GM19372 (cell line): ENCODE results near the gene AFG1L.
"Not testable (repeated sequence)": the region's sequence is repeated elsewhere in the genome, so short reads cannot be mapped to it uniquely, and the experiment has no call there.

Source experiments
- ATAC-seq: cut with Tn5 transposase; IDR thresholded peaks from one replicate; pipeline ENCODE4 v1.9.1; 2021; ENCODE audit warnings: mild to moderate bottlenecking, low read depth, moderate library complexity; ENCODE audit not compliant: unreplicated experiment

AFG1L gene

DNA sequence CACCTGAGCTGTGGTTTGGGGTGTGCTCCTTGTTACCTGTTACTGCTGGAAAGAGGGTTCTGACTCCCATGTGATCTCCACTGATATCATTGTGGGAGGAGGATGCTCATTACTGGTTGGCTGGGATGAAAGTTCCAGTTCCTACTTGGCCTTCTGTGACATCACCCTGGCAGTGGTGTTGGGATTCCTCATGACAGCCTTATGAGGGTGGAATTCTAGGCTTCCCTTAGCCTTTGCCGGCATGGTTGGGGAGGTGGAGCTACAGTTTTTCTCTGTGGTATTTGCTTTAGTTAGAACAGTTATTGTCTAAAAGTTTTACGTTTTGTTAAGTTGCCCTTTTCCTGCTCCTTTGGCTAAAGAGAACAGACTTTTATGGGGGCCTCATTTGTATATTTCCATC, 112.1 kb downstream of the AFG1L start:
- no peak for ATAC-seq

- ATAC-seq, result no peak
Observed at GRCh38 chr6:108407904-108408827, 113.3 kb downstream of the AFG1L start.

DNA sequence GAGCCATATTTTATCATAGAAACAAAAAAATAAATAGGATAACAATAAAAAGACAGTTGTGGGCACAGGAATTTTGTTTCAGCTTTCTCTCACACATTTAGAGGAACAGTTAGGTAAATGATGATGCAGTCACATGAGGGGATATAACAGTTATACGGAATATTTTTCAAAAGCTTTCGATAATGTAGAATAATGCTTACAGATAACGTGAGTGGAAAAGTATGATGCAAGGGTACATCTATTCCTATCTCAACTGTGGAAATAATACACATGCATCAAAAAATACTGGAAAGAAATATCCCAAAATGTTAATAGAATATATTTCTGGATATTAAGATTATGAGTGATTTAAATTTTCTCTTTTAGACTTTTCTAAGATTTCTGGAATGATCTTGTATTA, 114.0 kb downstream of the AFG1L start:
- no peak for ATAC-seq

- not testable (repeated sequence) for ATAC-seq
Observed at GRCh38 chr6:108416047-108416833, 121.4 kb downstream of the AFG1L start.

GRCh38 chr6:108417027-108417426, 122.2 kb downstream of the AFG1L start:
- ATAC-seq, result no peak

DNA sequence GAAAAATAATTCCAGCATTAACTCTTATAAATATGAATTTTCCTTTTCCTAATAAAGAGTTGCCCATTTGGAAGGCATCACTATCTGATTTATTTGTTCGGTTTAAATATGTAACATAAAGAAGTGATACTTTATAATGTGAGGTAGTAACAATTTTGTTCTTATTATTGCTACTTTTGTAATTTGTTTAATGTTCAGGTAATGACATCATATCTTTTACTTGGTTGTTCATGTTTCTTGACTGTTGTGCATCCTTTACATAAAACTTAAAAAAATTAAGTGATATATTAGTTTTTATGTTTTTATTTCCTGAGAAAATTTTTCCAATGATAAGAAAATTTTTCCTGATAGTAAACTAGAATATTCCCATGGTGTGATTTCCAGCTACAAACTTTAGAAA, 124.6 kb downstream of the AFG1L start:
- no peak for ATAC-seq

- ATAC-seq, result no peak
Observed at GRCh38 chr6:108419934-108420609, 125.2 kb downstream of the AFG1L start.

- no peak for ATAC-seq
Observed at GRCh38 chr6:108421366-108421765, 126.5 kb downstream of the AFG1L start.

DNA sequence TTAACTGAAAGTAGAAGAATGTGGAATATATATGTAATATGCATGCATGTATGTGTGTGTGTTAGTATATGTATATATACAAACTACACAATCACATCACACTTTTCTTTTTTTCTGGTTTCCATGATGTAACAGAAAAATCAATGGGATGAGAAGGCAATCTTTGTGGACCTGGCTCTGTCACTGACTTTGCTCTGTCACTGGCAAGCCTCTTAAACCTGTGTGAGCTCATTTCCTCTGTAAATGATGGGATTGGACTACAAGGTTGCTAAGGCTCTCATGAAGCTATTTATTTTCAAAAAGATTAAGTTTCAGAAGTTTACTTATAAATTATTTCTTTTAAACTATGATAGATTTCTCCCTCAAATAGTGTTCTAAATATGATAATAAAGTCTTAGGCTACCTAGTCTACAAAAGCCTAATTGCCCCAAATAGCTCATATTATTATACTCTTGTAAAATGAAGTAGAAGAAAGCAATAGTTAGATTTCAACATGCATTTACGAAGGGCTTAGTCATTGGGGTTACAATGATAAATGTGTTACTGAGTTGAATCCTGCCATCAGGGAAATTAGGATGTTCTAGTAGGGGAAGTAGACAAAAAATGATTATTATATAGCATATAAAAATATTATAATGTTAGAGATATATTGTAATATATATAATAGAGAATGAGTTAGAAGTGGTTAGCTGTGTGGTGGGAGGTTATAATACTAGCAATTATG, 129.3 kb downstream of the AFG1L start:
- ATAC-seq, result no peak

- ATAC-seq, result no peak
Observed at GRCh38 chr6:108425428-108425827, 130.6 kb downstream of the AFG1L start.

GRCh38 chr6:108432143-108432542, 137.3 kb downstream of the AFG1L start:
- no peak for ATAC-seq

- no peak for ATAC-seq
Observed at GRCh38 chr6:108432792-108433191, 137.9 kb downstream of the AFG1L start.

DNA sequence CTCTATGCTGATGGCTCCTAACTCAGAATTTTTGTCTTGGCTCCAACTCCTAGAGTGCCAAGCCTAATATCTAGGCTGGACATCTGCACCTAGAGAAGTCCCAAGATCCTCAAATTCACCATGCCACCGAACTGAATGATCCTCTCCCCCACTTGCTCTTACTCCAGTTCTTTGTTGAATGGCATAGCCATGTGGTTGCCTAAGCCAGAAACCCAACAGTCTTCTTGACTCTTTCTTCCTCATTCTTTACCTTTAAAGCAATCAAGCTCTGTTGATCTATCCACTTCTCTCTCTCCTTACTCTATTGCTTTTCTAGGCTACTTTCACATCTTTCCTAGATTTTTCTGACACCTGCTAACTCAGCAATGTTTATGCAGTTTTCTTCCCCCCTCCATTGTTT, 139.4 kb downstream of the AFG1L start:
- no peak for ATAC-seq

DNA sequence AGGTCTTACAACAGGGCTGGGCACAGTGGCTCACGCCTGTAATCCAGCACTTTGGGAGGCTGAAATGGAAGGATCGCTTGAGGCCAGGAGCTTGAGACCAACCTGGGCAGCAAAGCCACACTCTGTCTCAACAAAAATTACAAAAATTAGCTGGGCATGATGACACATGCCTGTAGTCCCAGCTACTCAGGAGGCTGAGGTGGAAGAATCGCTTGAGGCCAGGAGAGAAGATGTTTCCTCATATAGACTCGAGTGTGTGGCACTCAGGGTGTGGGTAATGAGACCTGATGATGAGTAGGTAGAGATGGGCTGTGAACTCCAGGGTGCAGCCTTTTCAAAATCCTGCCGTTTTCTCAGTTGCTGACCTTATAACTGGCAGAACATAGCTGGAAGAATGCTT, 140.5 kb downstream of the AFG1L start:
- no peak for ATAC-seq

DNA sequence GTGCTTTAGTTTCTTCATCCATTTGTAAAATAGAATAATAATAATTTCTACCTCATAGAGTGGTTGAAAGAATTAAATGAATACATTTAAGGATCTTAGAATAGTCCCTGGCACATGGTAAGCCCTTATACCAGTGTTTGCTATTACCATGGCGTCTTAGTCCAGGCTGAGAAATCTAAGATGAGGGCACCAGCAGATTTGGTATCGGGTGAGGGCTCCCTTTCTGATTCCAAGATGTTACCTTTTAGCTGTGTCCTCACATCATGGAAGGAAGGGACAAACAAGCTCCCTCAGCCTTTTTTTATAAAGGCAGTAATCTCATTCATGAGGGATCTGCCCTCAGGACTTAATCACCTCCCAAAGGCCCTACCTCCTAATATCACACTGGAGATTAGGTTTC, 141.9 kb downstream of the AFG1L start:
- no peak for ATAC-seq

GRCh38 chr6:108437821-108438220, 143.0 kb downstream of the AFG1L start:
- no peak for ATAC-seq

DNA sequence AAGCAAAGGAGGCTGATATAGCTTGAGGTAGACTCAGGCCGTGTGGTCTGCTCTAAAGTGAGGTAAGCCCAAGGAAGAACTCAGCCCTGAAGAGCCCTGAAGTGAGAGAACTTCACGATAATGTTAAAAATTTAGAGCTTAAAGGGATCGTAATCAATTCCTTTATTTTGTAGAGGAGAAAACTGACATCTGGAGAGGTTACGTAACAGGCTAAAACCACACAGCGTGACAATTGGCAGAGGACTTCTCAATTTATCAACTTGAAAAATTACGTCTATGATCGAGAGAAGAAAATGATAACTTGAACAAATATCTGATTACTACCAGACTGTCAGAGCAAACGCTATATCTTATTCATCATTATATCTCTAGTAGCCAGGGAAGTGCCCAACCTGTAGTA, 144.1 kb downstream of the AFG1L start:
- ATAC-seq, result no peak

DNA sequence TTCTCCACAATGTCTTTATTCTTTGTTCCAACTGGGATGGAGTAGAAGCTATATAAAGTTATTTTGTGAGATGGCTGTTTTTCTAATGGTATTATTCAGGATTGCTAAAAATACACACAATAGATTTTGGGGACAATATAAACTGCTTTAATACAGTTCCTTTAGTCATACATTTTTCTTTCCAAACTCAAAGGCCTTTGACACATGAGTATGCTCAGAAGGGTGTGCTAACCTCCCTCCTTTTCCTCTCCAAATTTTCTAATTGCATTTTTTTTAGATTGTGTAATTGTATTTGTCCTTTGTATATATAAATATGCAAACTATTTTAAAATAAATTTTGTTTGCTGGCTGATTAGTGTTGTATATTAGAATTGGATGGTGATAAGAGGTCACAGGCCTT, 146.3 kb downstream of the AFG1L start:
- no peak for ATAC-seq

GRCh38 chr6:108442770-108443520, 148.1 kb downstream of the AFG1L start:
- ATAC-seq, result no peak
